H9 (cell line): ENCODE results near the gene SH3GL2. TPM values are rescaled to one million over a fixed set of nuclear protein-coding genes. Genes with fewer than 3 reads are reported as not detected.

Experiments
- DNase-seq: peaks from one replicate; pipeline ENCODE4 v3.0.0-alpha.2; 2017
- H2AFZ ChIP-seq: one replicate; pipeline ENCODE4 v1.6.1; 2013; ENCODE audit warnings: mild to moderate bottlenecking, low read length, control low read depth, moderate library complexity
- H2AK5ac ChIP-seq: 2 replicates; pipeline ENCODE4 v1.6.1; 2013; ENCODE audit warnings: low read length, control low read depth, mixed read lengths; ENCODE audit not compliant: insufficient read length
- H2BK120ac ChIP-seq: one replicate; pipeline ENCODE4 v1.6.1; 2013; ENCODE audit warnings: low read depth, mild to moderate bottlenecking, low read length, control low read depth, inconsistent platforms; ENCODE audit not compliant: poor library complexity, severe bottlenecking
- H2BK12ac ChIP-seq: 2 replicates; pipeline ENCODE4 v1.6.1; 2013; ENCODE audit warnings: low read length, control low read depth, mixed read lengths, low read depth; ENCODE audit not compliant: insufficient read length
- H2BK15ac ChIP-seq: 2 replicates; pipeline ENCODE4 v1.6.1; 2013; ENCODE audit warnings: low read depth, low read length, control low read depth
- H2BK20ac ChIP-seq: one replicate; pipeline ENCODE4 v1.6.1; 2013; ENCODE audit warnings: low read depth, mild to moderate bottlenecking, low read length, control low read depth, inconsistent platforms; ENCODE audit not compliant: poor library complexity, severe bottlenecking
- H2BK5ac ChIP-seq: 2 replicates; pipeline ENCODE4 v1.6.1; 2013; ENCODE audit warnings: low read length, control low read depth, mixed read lengths; ENCODE audit not compliant: insufficient read length
- H3K14ac ChIP-seq: 2 replicates; pipeline ENCODE4 v1.6.1; 2013; ENCODE audit warnings: low read length, control low read depth; ENCODE audit not compliant: insufficient read depth
- H3K18ac ChIP-seq: 2 replicates; pipeline ENCODE4 v1.6.1; 2013; ENCODE audit warnings: low read depth, mild to moderate bottlenecking, mixed read lengths, low read length, control low read depth; ENCODE audit not compliant: insufficient read length
- H3K23ac ChIP-seq: 2 replicates; pipeline ENCODE4 v1.6.1; 2013; ENCODE audit warnings: low read length, control low read depth, mixed read lengths, low read depth; ENCODE audit not compliant: insufficient read length
- H3K23me2 ChIP-seq: 2 replicates; pipeline ENCODE4 v1.6.1; 2013; ENCODE audit warnings: low read depth, mild to moderate bottlenecking, mixed read lengths, low read length, control low read depth; ENCODE audit not compliant: insufficient read length, poor library complexity, severe bottlenecking
- H3K27ac ChIP-seq: 2 replicates; pipeline ENCODE4 v1.5.1; 2013; ENCODE audit warnings: low read length, control low read depth, mixed read lengths, low read depth; ENCODE audit not compliant: insufficient read length
- H3K27me3 ChIP-seq: 2 replicates; pipeline ENCODE4 v1.6.1; 2013; ENCODE audit warnings: low read length, control low read depth, inconsistent platforms; ENCODE audit not compliant: insufficient read depth
- H3K4ac ChIP-seq: 2 replicates; pipeline ENCODE4 v1.6.1; 2013; ENCODE audit warnings: low read depth, mild to moderate bottlenecking, control low read depth, inconsistent platforms, low read length, moderate library complexity
- H3K4me1 ChIP-seq: 2 replicates; pipeline ENCODE4 v1.6.1; 2013; ENCODE audit warnings: low read length, control low read depth, inconsistent platforms; ENCODE audit not compliant: insufficient read depth
- H3K4me2 ChIP-seq: 2 replicates; pipeline ENCODE4 v1.6.1; 2013; ENCODE audit warnings: low read length, control low read depth, mixed read lengths; ENCODE audit not compliant: insufficient read length, insufficient read depth
- H3K56ac ChIP-seq: 2 replicates; pipeline ENCODE4 v1.6.1; 2013; ENCODE audit warnings: low read depth, mild to moderate bottlenecking, mixed read lengths, low read length, control low read depth; ENCODE audit not compliant: insufficient read length
- H3K79me1 ChIP-seq: 2 replicates; pipeline ENCODE4 v1.6.1; 2013; ENCODE audit warnings: low read depth, mild to moderate bottlenecking, moderate library complexity, low read length, control low read depth, inconsistent platforms; ENCODE audit not compliant: insufficient read depth, poor library complexity, severe bottlenecking
- H3K79me2 ChIP-seq: 2 replicates; pipeline ENCODE4 v1.6.1; 2013; ENCODE audit warnings: low read length, control low read depth, inconsistent platforms; ENCODE audit not compliant: insufficient read depth
- H3K9ac ChIP-seq: 2 replicates; pipeline ENCODE4 v1.6.1; 2013; ENCODE audit warnings: low read length, control low read depth, mixed read lengths; ENCODE audit not compliant: insufficient read length; ENCODE audit errors: extremely low read depth
- H3K9me3 ChIP-seq: one replicate; pipeline ENCODE4 v1.6.1; 2013; ENCODE audit warnings: low read depth, low read length, inconsistent platforms; ENCODE audit not compliant: control insufficient read depth
- H3T11ph ChIP-seq: one replicate; pipeline ENCODE4 v1.6.1; 2013; ENCODE audit warnings: mild to moderate bottlenecking, low read length, control low read depth, inconsistent platforms
- H4K20me1 ChIP-seq: one replicate; pipeline ENCODE4 v1.6.1; 2013; ENCODE audit not compliant: control insufficient read depth, insufficient read length, insufficient read depth
- H4K5ac ChIP-seq: 2 replicates; pipeline ENCODE4 v1.6.1; 2013; ENCODE audit warnings: low read depth, mild to moderate bottlenecking, mixed read lengths, low read length, control low read depth; ENCODE audit not compliant: insufficient read length
- H4K8ac ChIP-seq: replicated peaks from 2 replicates; pipeline ENCODE4 v1.6.1; 2013; ENCODE audit warnings: low read length, control low read depth, mixed read lengths, low read depth; ENCODE audit not compliant: insufficient read length
- H4K91ac ChIP-seq: 2 replicates; pipeline ENCODE4 v1.6.1; 2013; ENCODE audit warnings: low read depth, mild to moderate bottlenecking, moderate library complexity, mixed read lengths, low read length, control low read depth; ENCODE audit not compliant: insufficient read length
- H3K27ac Mint-ChIP-seq, 3 experiments: 2 replicates in 2 of 3; 3 replicates in 1 of 3; pipeline ENCODE4 v1.8.0; 2020 to 2021; ENCODE audit warnings: mixed read lengths in 3 of 3, mild to moderate bottlenecking in 1 of 3, moderate library complexity in 1 of 3
- H3K27me3 Mint-ChIP-seq: 2 replicates; pipeline ENCODE4 v1.8.0; 2021; ENCODE audit warnings: low read depth, mild to moderate bottlenecking, moderate library complexity, mixed read lengths
- H3K36me3 Mint-ChIP-seq, 3 experiments: 2 replicates in 2 of 3; 3 replicates in 1 of 3; pipeline ENCODE4 v1.8.0; 2020 to 2021; ENCODE audit warnings: low read depth in 3 of 3, mixed read lengths in 3 of 3; ENCODE audit not compliant: insufficient read depth in 1 of 3
- H3K4me1 Mint-ChIP-seq, 2 experiments: 2 replicates each; pipeline ENCODE4 v1.8.0; 2020; ENCODE audit warnings: mixed read lengths in 2 of 2
- H3K4me3 Mint-ChIP-seq, 2 experiments: 2 replicates in 1 of 2; 3 replicates in 1 of 2; pipeline ENCODE4 v1.8.0; 2020 to 2021; ENCODE audit warnings: mild to moderate bottlenecking in 2 of 2, mixed read lengths in 2 of 2, moderate library complexity in 1 of 2
- H3K9me3 Mint-ChIP-seq, 2 experiments: 2 replicates in 1 of 2; 3 replicates in 1 of 2; pipeline ENCODE4 v1.8.0; 2020; ENCODE audit warnings: mild to moderate bottlenecking in 2 of 2, mixed read lengths in 2 of 2, moderate library complexity in 1 of 2
- CTCF ChIP-seq: fragments of 200-600 bp; sonication (generic); conservative IDR thresholded peaks from 3 replicates; pipeline ENCODE4 v1.8.0; 2021; ENCODE audit warnings: antibody characterized with exemption, mild to moderate bottlenecking
- WGBS: extraction: QIAGEN DNeasy Blood & Tissue Kit; methylation state at CpG from one replicate; pipeline ENCODE4 v1.1.7; 2013; ENCODE audit warnings: missing lambda C conversion rate, low lambda C conversion rate, mixed read lengths; ENCODE audit not compliant: insufficient read length; ENCODE audit errors: extremely low coverage; 5-methylcytosine and 5-hydroxymethylcytosine counted together
- total RNA-seq: library from RNA; stranded (reverse); gene quantifications from 2 replicates; pipeline ENCODE4 v1.2.1, GENCODE V29; 2021

The SH3GL2 gene
- total RNA-seq, 1 experiment from 2014 or later = 6.5 TPM

GRCh38 chr9:17660158-17660557, 81.3 kb downstream of the SH3GL2 start:
- Histone ChIP-seq H3K79me1 (no peaks in the 10 kb centered on the region), H2BK12ac (no peak overlapping the region), H2BK15ac (no peak overlapping the region), H4K8ac (no peak overlapping the region), H4K20me1 (no peaks in the 10 kb centered on the region), H3K9ac (no peak overlapping the region), H2AK5ac (no peak overlapping the region), H3T11ph (no peak overlapping the region), H3K18ac (no peak overlapping the region), H2BK120ac (no peak overlapping the region), H4K5ac (no peak overlapping the region), H3K23me2 (no peaks in the 10 kb centered on the region), H3K23ac (no peak overlapping the region), H3K9me3 (no peaks in the 10 kb centered on the region), H3K27ac (no peak overlapping the region), H3K27me3 (no peaks in the 10 kb centered on the region), H3K4ac (no peak overlapping the region), H3K14ac (no peak overlapping the region), H3K56ac (no peak overlapping the region), H3K79me2 (no peaks in the 10 kb centered on the region), H3K4me2 (no peak overlapping the region), H3K4me1 (peaks cover 4% of the 10 kb centered on the region; the same call in 1 of the 2 replicates), H2BK5ac (no peak overlapping the region), H2BK20ac (no peak overlapping the region), H4K91ac (no peak overlapping the region), H2AFZ (no peak overlapping the region)
- no CpG with 5 or more reads among the region's 3 CpGs for WGBS
- no peak for TF ChIP-seq CTCF
- Mint-ChIP-seq H3K27me3 (no peaks in the 10 kb centered on the region), H3K36me3 (no peaks in the 10 kb centered on the region), H3K27ac (no peak overlapping the region), H3K9me3 (no peaks in the 10 kb centered on the region), H3K4me1 (peaks cover 0 to 11% of the 10 kb centered on the region in 2 experiments; a peak in 2 of 4 replicates), H3K4me3 (no peak overlapping the region)
- DNase-seq = no peak
